GM12878 (cell line): ENCODE data around the gene GSK3A. TPM values are rescaled to one million over a fixed set of nuclear protein-coding genes. Genes with fewer than 3 reads are reported as not detected.

Experiments used
- DPF2 ChIP-seq: fragments of 450-650 bp; IDR thresholded peaks from 2 replicates; pipeline ENCODE4 v1.6.1; 2017; ENCODE audit warnings: mild to moderate bottlenecking
- EGR1 ChIP-seq, 2 experiments: IDR thresholded peaks; 1 replicate in 1 of 2; 2 replicates in 1 of 2; pipeline ENCODE4 v1.6.1; 2011 to 2012; ENCODE audit warnings: low read depth in 2 of 2, low read length in 2 of 2, borderline replicate concordance in 1 of 2, mild to moderate bottlenecking in 1 of 2, moderate library complexity in 1 of 2
- IKZF1 ChIP-seq: fragments of 450-650 bp; conservative IDR thresholded peaks from 2 replicates; pipeline ENCODE4 v1.6.1; 2017; ENCODE audit warnings: antibody characterized with exemption, mild to moderate bottlenecking
- IKZF2 ChIP-seq, 2 experiments: fragments of 450-650 bp; IDR thresholded peaks; 2 replicates each; pipeline ENCODE4 v1.6.1; 2017; ENCODE audit warnings: mild to moderate bottlenecking in 2 of 2, moderate library complexity in 2 of 2
- LARP7 ChIP-seq: fragments of 450-650 bp; IDR thresholded peaks from 2 replicates; pipeline ENCODE4 v1.6.1; 2017; ENCODE audit warnings: mild to moderate bottlenecking
- MTA3 ChIP-seq: IDR thresholded peaks from 2 replicates; pipeline ENCODE4 v1.6.1; 2012; ENCODE audit warnings: low read length, inconsistent platforms, borderline replicate concordance
- MYC ChIP-seq: IDR thresholded peaks from 2 replicates; pipeline ENCODE4 v1.6.1; 2011; ENCODE audit warnings: mild to moderate bottlenecking, low read length, moderate library complexity, inconsistent platforms; ENCODE audit not compliant: insufficient read depth, insufficient replicate concordance, insufficient read length, severe bottlenecking
- NBN ChIP-seq: fragments of 450-650 bp; IDR thresholded peaks from 2 replicates; pipeline ENCODE4 v1.6.1; 2016
- NR2F1 ChIP-seq: fragments of 450-650 bp; conservative IDR thresholded peaks from 2 replicates; pipeline ENCODE4 v1.6.1; 2017; ENCODE audit warnings: mild to moderate bottlenecking
- SUPT20H ChIP-seq: IDR thresholded peaks from 2 replicates; pipeline ENCODE4 v1.6.1; 2011; ENCODE audit warnings: low read depth, mild to moderate bottlenecking, low read length, moderate library complexity, borderline replicate concordance; ENCODE audit not compliant: control insufficient read depth
- ZNF217 ChIP-seq: fragments of 450-650 bp; IDR thresholded peaks from 2 replicates; pipeline ENCODE4 v1.6.1; 2017; ENCODE audit warnings: antibody characterized with exemption, mild to moderate bottlenecking
- polyA plus RNA-seq, 11 experiments: library from polyadenylated mRNA; depleted of rRNA in 4 of 11; unstranded in 6 of 11; stranded (reverse) in 5 of 11; fragments of >200 nt; fragmentation: Nextera tagmentation in 4 of 11; fragmentation: Illumina TruSeq in 1 of 11; extraction: Ambion mirVana in 4 of 11; extraction: Trizol in 1 of 11; gene quantifications; 1 replicate in 1 of 11; 2 replicates in 10 of 11; pipeline versions ENCODE4 v1.2.1 to v1.2.3, GENCODE V29; 2011 to 2016; ENCODE audit warnings: inconsistent platforms in 2 of 11, missing spikeins in 2 of 11, low read depth in 1 of 11
- total RNA-seq, 4 experiments: library from RNA; depleted of rRNA in 3 of 4; stranded (reverse); fragments of >200 nt in 3 of 4; fragmentation: Illumina TruSeq in 1 of 4; extraction: Trizol in 1 of 4; gene quantifications; 2 replicates each; pipeline versions ENCODE4 v1.2.1 to v1.2.3, GENCODE V29; 2013 to 2021
- TF ChIP-seq, protein P1 (sequence below): fragments of 450-650 bp; conservative IDR thresholded peaks from 2 replicates; pipeline ENCODE4 v1.6.1; 2017; ENCODE audit warnings: mild to moderate bottlenecking, moderate library complexity
- TF ChIP-seq, protein P2 (sequence below): fragments of 450-650 bp; IDR thresholded peaks from 2 replicates; pipeline ENCODE4 v1.6.1; 2017; ENCODE audit warnings: low read depth, mild to moderate bottlenecking, moderate library complexity
- TF ChIP-seq, protein P3 (sequence below): fragments of 450-650 bp; IDR thresholded peaks from 2 replicates; pipeline ENCODE4 v1.6.1; 2016; ENCODE audit warnings: mild to moderate bottlenecking

Gene GSK3A
- total and polyA plus RNA-seq, 10 of the 15 experiments (the other 5 are each of a cell fraction or from before 2014, with no cell fraction given): 1.00 to 47.9 (median 15.2) TPM

DNA sequence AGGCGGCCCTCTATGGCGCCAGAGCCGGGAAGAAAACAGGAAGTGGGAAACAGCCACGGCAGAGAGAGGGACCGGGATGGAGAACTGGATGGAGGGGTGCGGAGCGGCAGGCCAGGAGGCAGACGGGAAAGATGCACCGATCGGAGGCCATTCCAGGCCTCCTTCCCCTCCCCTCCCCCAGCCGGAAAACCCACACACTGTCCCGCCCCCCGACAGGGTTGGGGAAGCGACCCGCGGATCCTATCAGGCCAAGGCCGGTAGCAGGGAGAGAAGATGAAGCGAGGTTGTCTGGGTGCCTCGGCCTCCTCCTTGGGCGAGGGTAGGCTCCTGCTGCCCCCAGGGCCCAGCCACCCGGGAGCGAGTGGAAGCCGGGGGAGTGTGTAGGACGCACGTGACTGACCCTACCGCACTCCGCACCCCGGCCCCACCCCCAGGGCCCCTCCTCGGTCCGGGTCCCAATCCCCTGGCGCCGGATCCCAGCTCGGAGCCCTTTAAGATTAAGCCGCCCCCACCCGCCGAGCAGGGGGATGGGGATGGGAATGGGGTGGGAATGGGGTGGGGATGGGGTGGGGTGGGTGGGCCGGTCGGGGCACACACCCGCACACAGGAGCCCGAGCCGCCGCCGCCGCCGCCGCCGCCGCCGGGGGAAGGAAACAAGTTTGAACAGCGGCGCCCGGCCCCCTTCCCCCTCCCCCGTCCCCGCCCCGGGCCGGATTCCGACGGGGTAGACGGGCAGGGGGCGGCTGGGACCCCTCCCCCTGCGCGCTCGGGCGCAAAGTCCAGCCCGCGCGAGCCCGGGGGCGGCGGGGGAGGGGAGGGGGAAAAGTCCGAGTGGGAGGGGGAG lies 11.1 kb upstream of the GSK3A start (continued):
- TF ChIP-seq EGR1 (IDR thresholded peaks at IDR 0.05; ENCODE audit: borderline replicate concordance in 1 of 2, low read depth in 2 of 2, low read length in 2 of 2): peak in 1 of 2 experiments; percentile 22; a peak in 1 of 3 replicates
- TF ChIP-seq, protein P1, sequence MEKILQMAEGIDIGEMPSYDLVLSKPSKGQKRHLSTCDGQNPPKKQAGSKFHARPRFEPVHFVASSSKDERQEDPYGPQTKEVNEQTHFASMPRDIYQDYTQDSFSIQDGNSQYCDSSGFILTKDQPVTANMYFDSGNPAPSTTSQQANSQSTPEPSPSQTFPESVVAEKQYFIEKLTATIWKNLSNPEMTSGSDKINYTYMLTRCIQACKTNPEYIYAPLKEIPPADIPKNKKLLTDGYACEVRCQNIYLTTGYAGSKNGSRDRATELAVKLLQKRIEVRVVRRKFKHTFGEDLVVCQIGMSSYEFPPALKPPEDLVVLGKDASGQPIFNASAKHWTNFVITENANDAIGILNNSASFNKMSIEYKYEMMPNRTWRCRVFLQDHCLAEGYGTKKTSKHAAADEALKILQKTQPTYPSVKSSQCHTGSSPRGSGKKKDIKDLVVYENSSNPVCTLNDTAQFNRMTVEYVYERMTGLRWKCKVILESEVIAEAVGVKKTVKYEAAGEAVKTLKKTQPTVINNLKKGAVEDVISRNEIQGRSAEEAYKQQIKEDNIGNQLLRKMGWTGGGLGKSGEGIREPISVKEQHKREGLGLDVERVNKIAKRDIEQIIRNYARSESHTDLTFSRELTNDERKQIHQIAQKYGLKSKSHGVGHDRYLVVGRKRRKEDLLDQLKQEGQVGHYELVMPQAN: peak; percentile 30; the same call in 1 of the 2 replicates
- 0 out of 2 replicates have a peak, but pooled peaks have one; percentile 19 for TF ChIP-seq DPF2
- TF ChIP-seq MYC: no peak
- 0 out of 2 replicates have a peak, but pooled peaks have one; percentile 44 for TF ChIP-seq NBN
- no peak for TF ChIP-seq ZNF217
- peak; percentile 75 to 76 for TF ChIP-seq IKZF2 (IDR thresholded peaks at IDR 0.05)
- no peak for TF ChIP-seq MTA3
- peak; percentile 87 for TF ChIP-seq IKZF1
- TF ChIP-seq, protein P2, sequence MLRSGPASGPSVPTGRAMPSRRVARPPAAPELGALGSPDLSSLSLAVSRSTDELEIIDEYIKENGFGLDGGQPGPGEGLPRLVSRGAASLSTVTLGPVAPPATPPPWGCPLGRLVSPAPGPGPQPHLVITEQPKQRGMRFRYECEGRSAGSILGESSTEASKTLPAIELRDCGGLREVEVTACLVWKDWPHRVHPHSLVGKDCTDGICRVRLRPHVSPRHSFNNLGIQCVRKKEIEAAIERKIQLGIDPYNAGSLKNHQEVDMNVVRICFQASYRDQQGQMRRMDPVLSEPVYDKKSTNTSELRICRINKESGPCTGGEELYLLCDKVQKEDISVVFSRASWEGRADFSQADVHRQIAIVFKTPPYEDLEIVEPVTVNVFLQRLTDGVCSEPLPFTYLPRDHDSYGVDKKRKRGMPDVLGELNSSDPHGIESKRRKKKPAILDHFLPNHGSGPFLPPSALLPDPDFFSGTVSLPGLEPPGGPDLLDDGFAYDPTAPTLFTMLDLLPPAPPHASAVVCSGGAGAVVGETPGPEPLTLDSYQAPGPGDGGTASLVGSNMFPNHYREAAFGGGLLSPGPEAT: 0 out of 2 replicates have a peak, but pooled peaks have one; percentile 28
- no peak for TF ChIP-seq SUPT20H
- TF ChIP-seq, protein P3, sequence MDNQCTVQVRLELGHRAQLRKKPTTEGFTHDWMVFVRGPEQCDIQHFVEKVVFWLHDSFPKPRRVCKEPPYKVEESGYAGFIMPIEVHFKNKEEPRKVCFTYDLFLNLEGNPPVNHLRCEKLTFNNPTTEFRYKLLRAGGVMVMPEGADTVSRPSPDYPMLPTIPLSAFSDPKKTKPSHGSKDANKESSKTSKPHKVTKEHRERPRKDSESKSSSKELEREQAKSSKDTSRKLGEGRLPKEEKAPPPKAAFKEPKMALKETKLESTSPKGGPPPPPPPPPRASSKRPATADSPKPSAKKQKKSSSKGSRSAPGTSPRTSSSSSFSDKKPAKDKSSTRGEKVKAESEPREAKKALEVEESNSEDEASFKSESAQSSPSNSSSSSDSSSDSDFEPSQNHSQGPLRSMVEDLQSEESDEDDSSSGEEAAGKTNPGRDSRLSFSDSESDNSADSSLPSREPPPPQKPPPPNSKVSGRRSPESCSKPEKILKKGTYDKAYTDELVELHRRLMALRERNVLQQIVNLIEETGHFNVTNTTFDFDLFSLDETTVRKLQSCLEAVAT: 0 out of 2 replicates have a peak, but pooled peaks have one; percentile 29
- TF ChIP-seq LARP7: no peak
- TF ChIP-seq NR2F1: 0 out of 2 replicates have a peak, but pooled peaks have one; percentile 34
